ENCODE data around the gene SCFD2.
A peak's percentile ranks its signal among the peaks of the same experiment; 100 is the strongest.
"Not testable (repeated sequence)": the region's sequence is repeated elsewhere in the genome, so short reads cannot be mapped to it uniquely, and the experiment has no call there.

The SCFD2 gene

DNA sequence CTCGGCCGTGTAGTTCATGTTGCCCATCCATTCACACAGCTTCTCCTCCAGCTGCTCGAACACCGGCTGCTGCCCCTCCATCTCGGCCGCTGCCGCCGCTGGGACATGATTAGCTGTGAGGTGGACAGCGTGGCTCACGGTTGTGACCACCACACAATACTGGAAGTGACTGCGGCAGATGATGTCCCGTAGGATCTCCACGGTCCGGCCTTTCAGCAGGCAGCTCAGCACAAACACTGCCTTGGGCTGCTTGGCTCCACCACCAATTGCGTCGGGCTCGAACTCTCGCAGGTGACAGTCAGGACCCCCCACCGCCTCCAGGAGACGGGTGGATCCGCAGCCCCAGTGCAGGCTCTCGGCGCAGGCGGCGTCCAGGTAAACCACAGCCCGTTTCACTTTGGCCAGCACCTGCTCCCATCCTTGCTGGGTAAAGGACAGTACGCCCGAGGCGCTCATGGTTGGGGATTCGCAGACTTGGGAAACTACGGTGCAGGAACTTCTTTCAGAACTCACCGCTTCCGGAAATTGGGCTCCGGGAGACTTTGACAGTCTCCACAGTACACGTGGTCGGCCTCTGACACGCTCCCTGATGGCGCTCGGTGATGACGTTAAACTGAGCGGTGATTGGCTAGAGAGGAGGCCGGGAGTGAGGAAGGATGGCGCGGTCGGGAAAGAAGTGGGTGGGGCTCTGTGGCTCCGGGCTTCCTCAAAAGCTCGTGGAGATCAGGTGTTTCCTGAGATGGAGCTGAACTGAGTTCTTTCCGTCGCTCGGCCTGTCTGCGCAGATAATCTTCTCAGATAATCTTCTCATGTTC lies at the start of gene SCFD2:
Gene SCFD2, minus strand, starts transcription at position 576 of the 815 bp plus-strand sequence.
- DNase-seq, result peak; percentile 99

DNA sequence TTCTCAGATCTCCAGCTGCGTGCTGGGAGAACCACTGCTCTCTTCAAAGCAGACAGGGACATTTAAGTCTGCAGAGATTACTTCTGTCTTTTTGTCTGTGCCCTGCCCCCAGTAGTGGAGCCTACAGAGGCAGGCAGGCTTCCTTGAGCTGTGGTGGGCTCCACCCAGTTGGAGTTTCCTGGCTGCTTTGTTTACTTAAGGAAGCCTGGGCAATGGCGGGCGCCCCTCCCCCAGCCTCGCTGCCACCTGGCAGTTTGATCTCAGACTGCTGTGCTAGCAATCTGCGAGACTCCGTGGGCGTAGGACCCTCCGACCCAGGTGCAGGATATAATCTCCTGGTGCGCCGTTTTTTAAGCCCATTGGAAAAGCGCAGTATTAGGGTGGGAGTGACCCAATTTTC lies 43.6 kb upstream of the SCFD2 start:
- DNase-seq, result not testable (repeated sequence)

DNA sequence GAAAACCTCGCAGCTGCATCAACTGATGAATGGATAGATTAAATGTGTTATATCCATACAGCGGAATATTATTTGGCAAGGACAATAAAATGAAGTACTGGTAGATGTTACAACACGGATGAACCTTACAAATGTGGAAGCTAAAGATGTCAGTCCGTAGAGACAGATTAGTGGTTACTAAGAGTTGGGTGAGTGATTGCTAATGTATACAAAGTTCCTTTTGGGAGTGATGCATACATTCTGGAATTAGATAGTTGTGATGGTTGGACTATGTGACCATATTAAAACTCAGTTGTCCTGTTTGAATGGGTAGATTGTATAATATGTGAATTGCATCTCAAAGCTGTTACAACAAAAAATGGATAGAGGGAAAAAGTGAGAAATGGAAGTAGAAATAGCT lies 14.4 kb upstream of the SCFD2 start:
- DNase-seq, result no peak

DNA sequence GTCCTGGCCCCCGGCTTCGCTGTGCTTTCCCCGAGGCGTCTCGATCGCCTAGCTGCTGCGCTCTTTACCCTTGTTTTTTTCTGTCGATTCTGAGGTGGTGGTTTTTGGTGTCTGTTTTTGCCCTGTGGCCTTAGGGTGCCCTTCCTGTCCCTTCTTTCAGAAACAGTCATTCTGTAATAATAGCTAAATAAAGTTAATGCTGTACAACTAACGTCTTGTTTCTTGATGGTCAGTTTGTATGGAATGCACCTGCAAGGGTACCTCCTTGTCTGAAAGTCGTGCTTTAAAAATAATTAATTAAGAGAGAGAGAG lies 12.3 kb upstream of the SCFD2 start:
- no peak for DNase-seq

DNA sequence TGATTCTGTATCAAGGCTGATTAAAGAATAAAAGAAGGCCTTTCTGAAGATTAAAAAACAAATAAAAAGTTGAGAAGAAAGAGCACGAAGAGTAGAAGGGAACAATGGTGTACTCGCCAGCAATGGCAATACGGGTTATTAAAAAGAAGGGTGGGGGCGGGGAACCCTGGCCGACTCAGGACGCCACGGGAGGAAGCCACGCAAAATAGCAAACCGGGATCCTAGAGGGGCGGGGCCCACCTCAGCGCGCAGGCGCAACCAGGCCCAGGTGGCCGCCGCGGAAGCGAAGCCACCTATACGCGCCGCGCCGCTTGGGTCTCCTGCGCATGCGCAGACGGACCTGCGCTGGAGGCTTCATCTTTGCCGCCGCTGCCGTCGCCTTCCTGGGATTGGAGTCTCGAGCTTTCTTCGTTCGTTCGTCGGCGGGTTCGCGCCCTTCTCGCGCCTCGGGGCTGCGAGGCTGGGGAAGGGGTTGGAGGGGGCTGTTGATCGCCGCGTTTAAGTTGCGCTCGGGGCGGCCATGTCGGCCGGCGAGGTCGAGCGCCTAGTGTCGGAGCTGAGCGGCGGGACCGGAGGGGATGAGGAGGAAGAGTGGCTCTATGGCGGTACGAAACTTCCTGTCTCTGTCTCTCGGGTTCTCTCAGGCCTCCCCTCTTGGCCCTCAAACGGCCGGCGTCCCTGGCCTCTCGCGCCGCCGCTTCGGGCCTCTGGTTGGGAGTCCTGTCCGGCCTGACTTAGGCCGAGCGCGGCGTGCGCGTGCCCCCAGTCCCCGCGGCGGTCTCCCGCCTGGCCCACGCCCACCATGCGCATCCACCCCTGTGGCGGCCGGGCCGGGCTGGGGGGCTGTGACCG lies 11.7 kb upstream of the SCFD2 start, which contains the start of gene FIP1L1:
Gene FIP1L1, plus strand, starts transcription at position 323 of the 852 bp plus-strand sequence. Its CDS starts 198 bp downstream, at position 521.
- peak; percentile 96 for DNase-seq

DNA sequence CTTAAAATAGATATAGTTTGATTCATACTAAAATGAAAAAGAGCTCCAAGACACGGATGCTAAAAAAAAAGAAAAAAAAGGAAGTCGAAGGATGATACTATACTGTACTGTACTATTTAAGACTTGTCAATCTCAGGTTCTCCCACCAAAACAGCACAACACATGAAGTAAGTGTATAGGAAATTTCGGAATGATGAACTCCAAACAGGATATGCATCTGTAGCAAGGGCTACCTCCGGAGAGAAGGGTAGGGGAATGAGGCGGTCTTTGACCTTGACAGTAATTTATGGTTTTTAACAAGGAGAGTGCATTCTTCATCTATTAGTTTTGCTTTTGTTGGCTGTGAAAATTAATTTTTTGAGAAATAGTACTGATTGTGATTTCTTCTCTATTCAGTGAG lies 11.0 kb upstream of the SCFD2 start:
- DNase-seq, result no peak

DNA sequence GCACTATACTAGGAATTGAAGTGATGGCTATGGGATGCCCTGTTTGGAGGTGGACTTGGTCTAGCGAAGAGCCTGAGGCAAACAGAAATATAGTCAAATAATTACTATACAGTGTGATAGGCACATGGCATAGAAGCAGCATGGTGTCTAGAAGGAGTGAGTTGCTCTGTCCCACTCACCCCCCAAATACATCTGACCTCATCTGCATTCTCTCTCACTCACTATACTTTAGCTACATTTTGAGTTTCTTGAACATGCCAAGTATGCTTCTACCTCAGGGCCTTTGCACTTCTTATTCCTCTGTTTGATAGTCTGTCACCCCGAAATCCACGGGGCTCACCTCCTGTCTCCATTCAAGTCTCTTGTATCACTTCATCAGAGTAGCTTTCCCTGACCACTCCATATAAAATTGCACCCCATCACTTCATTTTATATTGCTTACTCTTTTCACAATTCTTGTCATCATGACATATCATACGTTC lies 9.0 kb upstream of the SCFD2 start:
- no peak for DNase-seq

DNA sequence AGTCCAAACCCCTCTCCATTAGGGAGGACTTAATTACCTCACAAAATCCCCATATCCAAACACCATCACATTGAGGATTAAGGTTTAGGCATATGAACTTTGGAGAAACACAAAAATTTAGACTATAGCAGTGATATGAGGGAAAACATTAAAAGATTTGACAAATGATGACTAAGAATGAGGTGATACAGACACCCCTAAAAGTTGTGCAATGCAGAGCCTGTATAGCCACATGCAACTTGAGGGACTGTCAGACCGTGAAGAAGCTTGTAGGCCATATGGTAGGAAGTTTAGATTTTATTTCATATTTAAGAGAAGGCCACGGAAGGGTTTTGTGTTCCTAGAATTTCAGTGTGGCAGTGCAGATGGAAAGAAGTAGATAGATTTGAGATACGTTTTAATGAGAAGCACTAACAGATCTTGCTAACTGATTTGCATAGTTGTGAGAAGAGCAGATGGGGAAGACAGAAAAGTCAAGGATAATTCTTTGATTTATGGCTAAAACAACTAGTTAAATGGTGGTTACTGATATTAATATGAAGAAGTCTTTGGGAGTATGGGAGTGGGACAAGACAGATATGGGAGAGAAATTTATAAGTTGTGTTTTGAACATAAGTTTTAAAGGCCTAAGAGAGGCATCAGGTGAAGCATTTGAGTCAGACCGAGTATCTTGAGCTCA lies 6.1 kb upstream of the SCFD2 start:
- no peak for DNase-seq

DNA sequence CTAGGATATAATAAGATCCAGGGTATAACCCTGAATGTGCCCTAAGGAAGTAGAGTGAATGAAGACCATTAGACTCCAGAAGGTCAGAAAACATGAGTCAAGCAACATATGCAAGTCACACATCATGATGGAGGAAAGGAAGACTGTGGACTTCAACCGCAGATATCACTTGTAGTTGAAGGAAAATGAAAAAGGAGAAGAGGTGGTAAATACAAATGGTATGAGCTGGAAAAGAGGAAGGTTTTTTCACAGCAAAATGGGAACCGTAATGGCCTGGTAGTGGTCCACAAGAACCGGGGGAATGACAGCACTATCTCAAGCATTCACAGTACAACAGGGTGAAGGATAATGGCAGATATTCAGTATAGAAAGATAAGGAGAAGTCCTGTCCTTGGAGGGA lies 5.2 kb upstream of the SCFD2 start:
- DNase-seq, result no peak

DNA sequence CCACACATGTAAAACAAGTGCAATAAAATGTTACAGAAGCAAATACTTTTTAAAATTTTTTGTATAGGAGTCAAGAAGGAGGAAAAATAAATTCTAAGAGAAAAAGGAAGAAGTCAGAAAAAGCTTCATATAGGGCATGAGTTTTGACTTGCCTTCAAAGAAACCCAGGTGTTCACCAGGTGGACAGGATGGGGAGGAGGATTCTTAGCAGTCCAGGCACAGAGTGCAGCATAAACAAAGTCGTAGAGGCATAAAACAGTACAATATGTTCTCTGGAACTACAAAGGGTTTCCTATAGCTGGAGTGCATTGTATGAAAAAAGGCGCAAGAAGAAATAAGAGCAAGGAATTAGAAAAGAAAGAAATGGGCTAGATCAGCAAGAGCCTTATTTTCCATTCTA lies 1.9 kb upstream of the SCFD2 start:
- no peak for DNase-seq

DNA sequence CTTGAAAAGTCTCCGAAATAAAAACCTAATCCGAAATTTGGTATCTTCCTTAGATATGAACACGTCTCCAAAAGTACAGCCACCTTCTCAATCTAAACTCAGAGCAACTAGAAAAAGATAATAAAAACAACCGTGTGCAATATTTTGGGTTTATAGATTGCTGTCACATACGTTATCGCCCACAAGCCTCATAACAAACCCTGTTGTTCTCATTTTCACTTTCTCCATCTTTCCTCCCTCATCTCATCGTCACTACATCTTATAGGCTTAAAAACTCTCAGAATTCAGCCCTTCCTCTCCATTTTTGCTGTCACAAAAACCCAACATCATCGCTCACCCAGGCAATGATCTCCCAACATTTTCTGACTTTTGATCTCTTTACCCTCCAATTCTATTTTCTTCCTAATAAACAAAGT lies 448 bp upstream of the SCFD2 start:
- no peak for DNase-seq

DNA sequence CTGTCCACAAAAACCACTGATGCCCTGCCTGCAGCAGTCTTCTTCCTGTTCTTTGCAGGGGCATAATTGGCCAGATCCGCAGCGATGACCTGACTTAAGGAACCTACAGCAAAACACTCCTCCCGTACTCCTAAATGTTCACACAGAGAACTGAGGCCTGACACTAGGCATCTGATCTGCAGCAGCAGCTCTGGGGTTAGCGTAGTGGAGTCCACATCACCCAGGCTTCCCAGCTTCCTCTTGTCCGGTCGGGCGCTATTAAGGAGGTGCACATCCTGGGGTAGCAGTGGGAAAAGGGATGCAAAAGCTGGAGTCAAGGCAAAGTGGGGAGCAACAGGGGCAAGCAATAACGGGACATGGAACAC lies 758 bp downstream of the SCFD2 start:
- DNase-seq, result no peak

DNA sequence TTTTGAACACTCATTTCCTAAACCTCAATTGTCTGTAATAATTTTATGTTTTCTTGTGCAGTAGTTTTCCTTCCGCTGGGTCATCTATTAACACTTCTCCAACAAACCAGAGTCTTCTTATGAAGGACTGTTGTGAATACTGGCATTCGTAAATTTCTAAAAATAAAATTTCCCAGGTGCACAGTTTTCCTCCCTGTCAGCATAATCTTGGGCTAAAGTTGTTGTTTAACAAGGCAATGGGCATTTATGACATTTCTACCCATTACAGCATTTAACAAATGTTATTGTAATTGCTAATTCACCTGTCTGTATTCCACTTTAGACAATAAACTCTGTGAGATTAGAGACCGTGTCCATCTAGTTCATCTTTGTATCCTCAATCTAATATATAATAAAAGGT lies 1.2 kb downstream of the SCFD2 start:
- DNase-seq, result no peak

DNA sequence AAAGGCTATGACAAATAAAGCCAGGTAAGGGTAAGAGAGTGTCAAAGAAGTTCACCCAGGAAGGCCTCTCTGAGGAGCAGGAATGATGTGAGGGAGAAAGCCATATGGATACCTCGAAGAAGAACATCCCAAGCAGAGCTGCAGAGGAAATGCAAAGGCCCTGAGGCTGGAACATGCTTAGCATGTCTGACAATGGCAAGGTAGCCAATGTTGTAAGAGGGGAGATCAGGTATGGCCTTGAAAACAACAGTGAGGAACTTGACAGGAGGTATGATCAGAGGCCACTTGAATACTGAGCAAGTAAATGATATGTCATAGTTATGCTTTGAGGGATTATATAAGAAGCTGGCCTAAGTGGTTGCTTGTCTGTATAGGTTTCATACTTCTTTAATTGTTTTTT lies 3.8 kb downstream of the SCFD2 start:
- no peak for DNase-seq

DNA sequence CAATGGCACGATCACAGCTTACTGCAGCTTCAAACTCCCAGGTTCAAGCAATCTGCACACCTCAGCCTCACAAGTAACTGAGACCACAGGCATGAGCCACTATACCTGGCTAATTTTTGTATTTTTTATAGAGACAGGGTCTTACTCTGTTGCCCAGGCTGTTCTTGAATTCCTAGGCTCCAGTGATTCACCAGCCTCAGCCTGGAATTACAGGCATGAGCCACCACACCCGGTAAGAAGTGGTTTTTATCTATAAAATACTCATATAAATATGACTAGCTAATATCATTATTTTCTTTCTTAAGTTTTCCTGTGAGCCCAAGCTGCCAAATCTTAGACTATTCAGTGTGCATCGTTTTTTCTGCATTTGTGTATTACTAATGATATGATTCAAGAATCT lies 4.4 kb downstream of the SCFD2 start:
- DNase-seq, result no peak

DNA sequence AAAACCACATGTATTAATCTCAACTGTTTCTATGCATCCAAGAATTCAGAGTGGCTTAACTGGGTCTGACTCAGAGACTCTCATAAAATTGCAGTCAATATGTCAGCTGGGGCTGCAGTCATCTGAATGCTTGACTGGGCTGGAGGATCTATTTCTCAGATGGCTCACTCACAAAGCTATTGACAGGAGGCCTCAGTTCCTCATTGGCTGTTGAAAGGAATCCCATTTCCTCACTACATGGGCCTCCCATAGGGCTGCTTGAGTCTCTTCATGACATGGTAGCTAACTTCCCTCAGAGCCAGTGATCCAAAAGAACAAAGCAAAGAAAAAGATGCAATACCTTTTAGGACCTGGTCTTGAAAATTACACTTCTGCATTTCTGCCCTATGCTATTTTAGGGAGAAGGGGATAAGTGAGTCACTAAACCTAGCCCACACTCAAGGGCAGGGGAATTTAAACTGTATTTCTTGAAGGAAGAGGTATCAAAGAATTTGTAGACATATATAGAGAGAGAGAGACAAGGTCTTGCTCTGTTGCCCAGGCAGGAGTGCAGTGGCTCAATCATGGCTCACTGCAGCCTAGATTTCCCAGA lies 9.8 kb downstream of the SCFD2 start:
- DNase-seq, result no peak

DNA sequence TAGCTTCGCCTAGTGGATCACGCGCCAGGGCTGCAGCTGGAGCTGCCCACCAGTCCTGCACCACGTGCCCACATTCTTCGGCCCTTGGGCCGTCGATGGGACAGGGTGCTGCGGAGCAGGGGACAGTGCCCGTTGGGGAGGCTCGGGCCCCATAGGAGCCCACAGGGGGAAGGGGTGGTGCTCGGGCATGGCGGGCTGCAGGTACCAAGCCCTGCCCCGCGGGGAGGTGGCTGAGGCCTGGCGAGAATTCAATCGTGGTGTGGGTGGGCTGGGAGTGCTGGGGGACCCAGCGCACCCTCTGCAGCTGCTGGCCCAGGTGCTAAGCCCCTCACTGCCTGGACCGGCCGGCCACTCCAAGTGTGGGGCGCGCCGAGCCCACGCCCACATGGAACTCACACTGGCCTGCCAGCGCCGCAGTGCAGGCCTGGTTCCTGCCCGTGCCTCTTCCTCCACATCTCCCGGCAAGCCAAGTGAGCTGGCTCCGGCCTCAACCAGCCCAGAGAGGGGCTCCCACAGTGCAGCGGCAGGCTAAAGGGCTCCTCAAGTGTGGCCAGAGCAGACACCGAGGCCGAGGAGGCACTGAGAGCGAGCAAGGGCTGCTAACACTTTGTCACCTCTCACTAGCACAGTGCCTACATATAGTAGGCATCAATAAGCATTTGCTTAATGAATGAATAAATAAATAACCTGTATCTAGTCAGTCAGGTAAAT lies 11.7 kb downstream of the SCFD2 start:
- no peak for DNase-seq

DNA sequence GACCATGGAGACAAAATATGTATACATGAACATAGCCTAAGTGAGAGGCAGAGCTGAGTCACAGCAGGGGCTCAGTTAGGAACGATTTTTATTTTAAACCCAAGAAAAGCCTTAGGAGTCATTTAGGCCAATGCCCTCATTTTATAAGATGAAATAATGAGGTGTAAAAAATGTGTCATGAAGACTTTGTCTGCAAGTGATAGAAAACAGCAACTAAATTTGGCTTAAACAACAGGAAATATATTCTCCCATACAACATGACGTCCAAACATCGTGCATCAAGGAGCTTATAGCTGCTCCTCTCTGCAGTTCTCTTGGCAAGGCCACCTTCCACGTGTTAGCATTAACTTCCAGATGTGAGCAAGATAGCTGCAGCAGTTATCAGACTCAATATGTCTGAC lies 16.8 kb downstream of the SCFD2 start:
- peak; percentile 48 for DNase-seq

DNA sequence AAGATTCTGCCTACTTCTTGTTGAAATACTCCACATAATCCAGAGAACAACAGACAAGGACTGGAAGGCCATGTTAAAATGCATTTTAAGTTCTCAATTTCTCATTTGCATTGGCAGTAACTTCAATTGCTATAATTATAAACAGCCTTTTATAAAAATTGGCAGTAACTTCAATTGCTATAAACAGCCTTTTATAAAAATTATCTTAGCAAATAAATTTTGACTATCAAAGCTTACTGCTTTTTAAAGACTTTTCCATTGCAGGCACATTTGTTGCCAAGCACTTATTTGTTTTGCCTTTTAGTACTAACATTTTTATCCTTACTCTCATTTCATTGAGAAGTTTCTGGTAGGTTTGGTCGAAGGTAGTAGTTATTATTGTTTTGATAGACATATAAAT lies 17.8 kb downstream of the SCFD2 start:
- no peak for DNase-seq

DNA sequence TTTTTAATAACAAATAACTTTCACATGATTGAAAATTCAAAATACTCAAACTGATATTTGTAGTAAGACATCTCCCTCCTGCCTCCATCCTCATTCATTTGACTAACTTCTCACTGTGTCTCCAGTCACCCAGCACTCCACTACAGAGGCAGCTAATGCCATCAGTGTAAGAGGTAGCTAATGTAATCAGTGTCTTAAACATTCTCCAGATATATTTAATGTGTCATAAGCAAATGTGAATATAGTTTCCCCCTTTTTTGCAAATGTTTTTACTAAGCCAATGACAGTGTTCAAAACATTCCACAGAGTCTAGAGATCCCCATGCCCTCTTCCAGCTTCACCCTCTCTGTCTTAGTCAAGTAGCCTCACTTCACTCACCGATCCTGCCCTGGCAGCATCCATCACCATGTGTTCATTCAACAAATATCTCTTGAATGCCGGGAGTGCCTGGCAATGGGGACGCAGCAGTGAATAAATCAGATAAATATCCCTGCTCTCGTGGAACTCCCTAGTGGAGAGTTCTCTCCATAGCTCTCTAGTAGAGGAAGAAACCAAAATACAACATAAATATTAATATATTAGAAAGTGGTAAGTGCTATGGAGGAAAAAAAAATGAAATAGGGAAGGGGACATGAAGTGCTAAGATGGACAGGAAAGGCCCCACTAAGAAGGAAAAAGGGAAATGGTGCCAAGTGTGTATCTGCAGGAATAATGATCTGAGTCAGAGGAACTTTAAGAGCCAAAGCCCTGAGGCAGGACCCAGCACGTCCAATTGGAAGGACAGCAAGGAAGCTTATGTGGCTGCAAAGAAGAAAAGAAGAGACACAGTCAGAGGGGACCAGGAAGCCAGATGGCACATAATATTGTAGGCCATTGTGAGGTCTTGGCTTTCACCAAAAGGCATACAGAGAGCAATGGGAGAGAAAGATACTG lies 18.7 kb downstream of the SCFD2 start:
- no peak for DNase-seq

DNA sequence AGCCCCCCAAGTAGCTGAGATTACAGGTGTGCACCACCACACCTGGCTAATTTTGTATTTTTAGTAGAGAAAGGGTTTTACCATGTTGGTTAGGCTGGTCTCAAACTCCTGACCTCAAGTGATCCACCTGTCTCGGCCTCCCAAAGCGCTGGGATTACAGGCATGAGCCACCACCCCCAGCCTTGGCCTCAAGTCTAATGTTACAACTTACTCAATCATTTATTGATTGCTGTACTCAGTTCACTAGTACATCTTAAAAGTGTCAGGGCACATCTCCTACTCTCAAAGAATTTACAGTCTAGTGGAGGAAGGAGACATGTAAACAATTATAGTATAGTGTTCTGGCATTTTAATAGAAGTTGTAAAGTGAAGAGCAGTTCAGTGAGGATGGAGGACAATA lies 19.5 kb downstream of the SCFD2 start:
- DNase-seq, result not testable (repeated sequence)

Measured in right hindlimb (tissue), 1 donor.